ENCODE measurements around the gene SCN5A. TPM values are rescaled to one million over a fixed set of nuclear protein-coding genes. Genes with fewer than 3 reads are reported as not detected.

SCN5A gene
- under 1 TPM; 0.14 to 0.58 TPM for total RNA-seq

DNA sequence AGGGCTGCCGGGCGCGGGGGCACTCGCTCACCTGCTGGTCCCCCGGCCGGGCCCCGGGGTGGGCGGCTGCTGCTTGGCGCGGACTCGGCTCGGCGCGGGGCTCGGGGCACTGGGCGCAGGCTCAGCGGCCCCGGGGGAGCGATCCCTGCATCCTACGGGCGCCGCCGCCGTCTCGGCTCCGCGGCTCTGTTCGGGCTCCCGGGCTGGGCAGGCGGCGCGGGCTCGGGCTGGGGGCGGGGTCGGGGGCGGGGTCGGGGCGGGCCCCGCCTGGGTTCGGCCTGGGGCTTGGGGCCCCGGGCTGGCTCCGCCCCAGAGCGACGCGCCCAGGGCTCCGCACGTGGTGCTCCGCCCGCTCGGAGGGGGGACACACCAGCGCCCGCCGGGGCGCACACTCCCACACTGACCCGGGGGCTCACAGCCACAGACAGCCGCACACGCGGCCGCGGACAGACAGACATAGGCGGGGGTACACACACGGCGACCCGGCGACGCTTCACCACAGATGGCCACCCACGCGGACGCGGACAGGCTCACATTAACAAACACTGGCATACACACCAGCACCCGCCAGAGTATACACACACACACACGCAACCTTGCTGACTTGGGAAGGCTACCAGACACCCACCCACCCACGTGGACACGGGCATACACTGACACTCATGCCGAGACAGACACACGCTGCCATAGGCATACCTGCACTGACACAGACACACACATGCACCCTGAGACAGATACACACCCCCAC is at the start of gene SCN5A:
SCN5A (minus strand) TSS at position 188 of the 748 bp plus-strand sequence. CDS start 16,380 bp downstream, outside the sequence.

Other genes starting within 250 kb of the SCN5A start
- 1 to 10 TPM; 5.8 to 6.0 TPM for gene ACVR2B, start 195.8 kb downstream of the SCN5A start, total RNA-seq
- 10 to 100 TPM; 19.4 to 20.1 TPM for gene EXOG, start 153.3 kb downstream of the SCN5A start, total RNA-seq
- not detected for gene SCN10A, start 166.5 kb upstream of the SCN5A start, total RNA-seq